H1 (cell line): ENCODE measurements around the gene TAPT1. TPM values are rescaled to one million over a fixed set of nuclear protein-coding genes. Genes with fewer than 3 reads are reported as not detected.

Experiments
- ASH2L ChIP-seq: fragments of 200-600, 300-600 bp; sonication (generic); IDR thresholded peaks from one replicate; pipeline ENCODE4 v1.7.1; 2017; ENCODE audit warnings: low read length
- BCL11A ChIP-seq, 2 experiments: IDR thresholded peaks; one replicate each; pipeline ENCODE4 v1.6.1; 2011; ENCODE audit warnings: low read depth in 2 of 2, low read length in 2 of 2, mild to moderate bottlenecking in 2 of 2
- CBX8 ChIP-seq: fragments of 300-800, 300-1000 bp; sonication (generic); IDR thresholded peaks from 2 replicates; pipeline ENCODE4 v1.7.1; 2016; ENCODE audit warnings: low read depth, low read length, borderline replicate concordance
- KDM4A ChIP-seq: IDR thresholded peaks from one replicate; pipeline ENCODE4 v1.7.1; 2012; ENCODE audit warnings: low read depth, mild to moderate bottlenecking, moderate library complexity, low read length, inconsistent platforms; ENCODE audit not compliant: severe bottlenecking
- polyA plus RNA-seq, 7 experiments: library from polyadenylated mRNA; depleted of rRNA in 3 of 7; stranded (reverse) in 5 of 7; unstranded in 2 of 7; fragments of >200 nt in 5 of 7; fragments of 200-250 nt in 2 of 7; gene quantifications; 1 replicate in 5 of 7; 2 replicates in 1 of 7; 4 replicates in 1 of 7; pipeline versions ENCODE4 v1.2.1 to v1.2.3, GENCODE V29; 2011 to 2013; ENCODE audit warnings: missing spikeins in 2 of 7, mixed read lengths in 2 of 7
- total RNA-seq: library from RNA; stranded (reverse); fragmentation: NEBNext Ultra II Directional; extraction: Animal tissue kit (Norgen Biotek cat#: 25700); gene quantifications from 2 replicates; pipeline ENCODE4 v1.2.1, GENCODE V29; 2021

The TAPT1 gene
- total and polyA plus RNA-seq, 2 of the 8 experiments (the other 6 are each of a cell fraction or from before 2014, with no cell fraction given), result 4.2 to 15.3 TPM

DNA sequence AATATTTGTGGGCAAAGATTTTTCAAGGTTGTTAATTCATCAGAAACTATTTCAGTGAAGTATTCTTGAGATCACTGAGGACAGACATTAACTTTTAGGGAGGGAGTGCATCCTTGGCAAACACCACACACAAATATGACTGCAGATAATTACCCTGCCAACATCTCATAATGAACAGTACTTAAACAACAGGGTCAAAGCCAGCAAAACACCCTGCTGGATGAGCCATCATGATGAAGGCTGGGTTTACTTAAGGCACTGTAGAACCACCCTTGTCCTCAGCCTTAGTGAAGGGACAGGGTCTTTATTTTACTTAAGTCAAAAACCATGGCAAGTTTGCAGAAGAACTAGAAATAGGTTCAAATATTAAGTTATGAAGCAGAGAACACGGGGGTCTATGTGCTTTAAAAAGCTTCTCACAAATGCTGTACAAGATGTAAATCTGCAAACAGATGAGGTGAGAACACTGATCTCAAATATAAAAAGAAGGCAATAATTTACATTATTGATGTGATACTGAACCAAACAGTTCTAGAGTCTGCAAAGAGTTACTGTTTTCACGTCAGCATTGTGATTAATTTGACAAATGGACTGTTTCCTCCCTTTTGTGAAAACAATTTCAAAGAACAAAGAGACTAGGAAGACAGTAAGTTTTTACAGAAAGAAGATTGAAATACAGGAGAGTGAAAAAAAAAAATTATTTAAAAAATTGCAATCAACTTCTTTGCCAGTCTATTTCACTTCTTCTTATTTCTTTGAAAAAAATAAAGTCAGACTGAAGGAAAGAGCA is 28.2 kb downstream of the TAPT1 start (continued):
- TF ChIP-seq BCL11A (IDR thresholded peaks at IDR 0.05; ENCODE audit: low read depth in 2 of 2, low read length in 2 of 2), result no peak
- no peak for TF ChIP-seq ASH2L
- no peak for TF ChIP-seq KDM4A
- no peak for TF ChIP-seq CBX8
- TF ChIP-seq, all 59 proteins: peak for 0
